ENCODE results near the gene UBE2G2. TPM values are rescaled to one million over a fixed set of nuclear protein-coding genes. Genes with fewer than 3 reads are reported as not detected.

Gene UBE2G2
- total RNA-seq, 1 experiment from 2014 or later: 121 TPM

DNA sequence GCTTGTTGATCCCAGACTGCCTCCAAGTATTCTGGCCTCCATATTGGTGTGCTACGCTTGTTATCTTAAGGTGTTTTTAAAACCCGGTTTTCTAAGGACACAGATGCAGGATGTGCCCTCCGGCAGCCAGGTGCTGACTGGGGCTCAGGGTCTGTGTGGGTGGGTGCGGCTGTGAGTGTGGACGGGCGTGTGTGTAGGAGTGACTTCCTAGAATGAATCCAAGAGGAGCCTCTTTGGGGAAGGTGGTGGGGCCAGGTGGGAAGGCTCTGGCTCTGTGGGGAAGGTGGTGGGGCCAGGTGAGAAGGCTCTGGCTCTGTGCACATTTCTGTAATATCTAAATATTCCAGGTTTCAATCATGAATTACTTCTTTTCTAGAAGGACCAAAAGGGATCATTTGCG lies 77.4 kb downstream of the UBE2G2 start:
- no peak for DNase-seq
- Histone ChIP-seq H3T11ph (ENCODE audit: low read length) (no peak overlapping the region), H3K23ac (ENCODE audit: insufficient read length, low read depth, low read length) (no peak overlapping the region), H3K27me3 (ENCODE audit: insufficient read depth, low read length) (no peaks in the 10 kb centered on the region; the same call in 1 of the 2 replicates), H3K56ac (ENCODE audit: insufficient read length, low read depth, low read length) (no peak overlapping the region), H2BK15ac (ENCODE audit: low read depth, low read length) (no peak overlapping the region), H2BK12ac (ENCODE audit: insufficient read length, low read depth, low read length) (no peak overlapping the region), H3K27ac (ENCODE audit: insufficient read length, low read depth, low read length) (no peak overlapping the region), H3K79me1 (ENCODE audit: insufficient read depth, low read depth, low read length, poor library complexity, severe bottlenecking) (no peaks in the 10 kb centered on the region), H4K20me1 (ENCODE audit: control insufficient read depth, insufficient read depth, insufficient read length) (no peaks in the 10 kb centered on the region), H4K5ac (ENCODE audit: insufficient read length, low read depth, low read length) (no peak overlapping the region), H3K18ac (ENCODE audit: insufficient read length, low read depth, low read length) (no peak overlapping the region), H3K9me3 (ENCODE audit: control insufficient read depth, low read depth, low read length) (no peaks in the 10 kb centered on the region), H3K79me2 (ENCODE audit: insufficient read depth, low read length) (no peaks in the 10 kb centered on the region), H3K4ac (ENCODE audit: low read depth, low read length) (no peak overlapping the region), H3K4me1 (ENCODE audit: insufficient read depth, low read length) (no peaks in the 10 kb centered on the region), H2BK120ac (ENCODE audit: low read depth, low read length, poor library complexity, severe bottlenecking) (no peak overlapping the region), H3K9ac (ENCODE audit: extremely low read depth, insufficient read length, low read length) (no peak overlapping the region), H4K8ac (replicated peaks; ENCODE audit: insufficient read length, low read depth, low read length) (no peak overlapping the region), H2AFZ (ENCODE audit: low read length) (no peak overlapping the region), H2BK5ac (ENCODE audit: insufficient read length, low read length) (no peak overlapping the region), H3K4me2 (ENCODE audit: insufficient read depth, insufficient read length, low read length) (no peak overlapping the region), H2BK20ac (ENCODE audit: low read depth, low read length, poor library complexity, severe bottlenecking) (no peak overlapping the region), H4K91ac (ENCODE audit: insufficient read length, low read depth, low read length) (no peak overlapping the region), H2AK5ac (ENCODE audit: insufficient read length, low read length) (no peak overlapping the region), H3K14ac (ENCODE audit: insufficient read depth, low read length) (no peak overlapping the region), H3K23me2 (ENCODE audit: insufficient read length, low read depth, low read length, poor library complexity, severe bottlenecking) (no peaks in the 10 kb centered on the region)
- WGBS (ENCODE audit: extremely low coverage, insufficient read length, low lambda C conversion rate): no CpG with 5 or more reads among the region's 7 CpGs
- TF ChIP-seq, protein P1, sequence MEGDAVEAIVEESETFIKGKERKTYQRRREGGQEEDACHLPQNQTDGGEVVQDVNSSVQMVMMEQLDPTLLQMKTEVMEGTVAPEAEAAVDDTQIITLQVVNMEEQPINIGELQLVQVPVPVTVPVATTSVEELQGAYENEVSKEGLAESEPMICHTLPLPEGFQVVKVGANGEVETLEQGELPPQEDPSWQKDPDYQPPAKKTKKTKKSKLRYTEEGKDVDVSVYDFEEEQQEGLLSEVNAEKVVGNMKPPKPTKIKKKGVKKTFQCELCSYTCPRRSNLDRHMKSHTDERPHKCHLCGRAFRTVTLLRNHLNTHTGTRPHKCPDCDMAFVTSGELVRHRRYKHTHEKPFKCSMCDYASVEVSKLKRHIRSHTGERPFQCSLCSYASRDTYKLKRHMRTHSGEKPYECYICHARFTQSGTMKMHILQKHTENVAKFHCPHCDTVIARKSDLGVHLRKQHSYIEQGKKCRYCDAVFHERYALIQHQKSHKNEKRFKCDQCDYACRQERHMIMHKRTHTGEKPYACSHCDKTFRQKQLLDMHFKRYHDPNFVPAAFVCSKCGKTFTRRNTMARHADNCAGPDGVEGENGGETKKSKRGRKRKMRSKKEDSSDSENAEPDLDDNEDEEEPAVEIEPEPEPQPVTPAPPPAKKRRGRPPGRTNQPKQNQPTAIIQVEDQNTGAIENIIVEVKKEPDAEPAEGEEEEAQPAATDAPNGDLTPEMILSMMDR (conservative IDR thresholded peaks at IDR 0.05): no peak
- Mint-ChIP-seq H3K36me3 (ENCODE audit: insufficient read depth in 1 of 3, low read depth in 3 of 3) (no peaks in the 10 kb centered on the region), H3K27me3 (ENCODE audit: low read depth) (peaks cover 24% of the 10 kb centered on the region), H3K4me3 (peak overlapping the region in 1 of 2 experiments; percentile 41; a peak in 2 of 5 replicates), H3K4me1 (peaks cover 10 to 16% of the 10 kb centered on the region in 2 experiments), H3K27ac (peak overlapping the region in 1 of 3 experiments; percentile 53; a peak in 1 of 7 replicates), H3K9me3 (peaks cover 0 to 4% of the 10 kb centered on the region in 2 experiments; a peak in 1 of 5 replicates)

Measured in H9 (cell line).